NCI-H2171 treated with DMSO at 0.1 percent for 48 hours (cell line): ENCODE results near the gene G3BP2.
"Not testable (repeated sequence)": the region's sequence is repeated elsewhere in the genome, so short reads cannot be mapped to it uniquely, and the experiment has no call there.

Experiments used
- DNase-seq: peaks from one replicate; lab custom pipeline; 2025; lab: John Stamatoyannopoulos, UW

Gene G3BP2

GRCh38 chr4:75683482-75684155 lies 10.4 kb upstream of the G3BP2 start:
- no peak for DNase-seq

- no peak for DNase-seq
Measured at GRCh38 chr4:75679876-75680575, 6.8 kb upstream of the G3BP2 start.

GRCh38 chr4:75678965-75679364 lies 5.8 kb upstream of the G3BP2 start:
- DNase-seq, result no peak

- DNase-seq, result no peak
Measured at GRCh38 chr4:75678473-75678872, 5.3 kb upstream of the G3BP2 start.

DNA sequence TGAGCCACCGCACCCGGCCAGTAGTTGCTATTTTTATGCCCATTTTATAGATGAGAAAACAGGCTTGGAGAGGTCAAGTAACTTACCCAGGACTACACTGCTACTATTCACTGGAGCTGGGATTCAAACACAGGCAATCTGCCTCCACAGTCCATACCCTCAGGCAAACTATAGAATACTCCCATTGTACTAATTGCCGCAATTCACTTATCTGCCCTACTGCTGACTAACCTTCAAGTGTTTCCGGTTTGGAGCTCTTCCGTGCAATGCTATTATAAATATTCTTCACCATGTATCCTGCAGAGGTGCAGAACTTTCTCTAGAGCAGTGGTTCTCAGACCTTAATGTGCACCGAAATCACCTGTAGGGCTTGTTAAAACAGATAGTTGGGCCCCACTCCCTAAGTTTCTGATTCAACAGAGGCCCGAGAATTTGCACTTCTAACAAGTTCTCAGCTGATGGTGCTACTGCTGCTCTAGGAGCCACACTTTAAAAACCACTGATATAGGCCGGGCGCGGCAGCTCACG lies 1.9 kb upstream of the G3BP2 start:
- DNase-seq, result no peak

- DNase-seq, result no peak
Measured at GRCh38 chr4:75673959-75674328, 733 bp upstream of the G3BP2 start.

DNA sequence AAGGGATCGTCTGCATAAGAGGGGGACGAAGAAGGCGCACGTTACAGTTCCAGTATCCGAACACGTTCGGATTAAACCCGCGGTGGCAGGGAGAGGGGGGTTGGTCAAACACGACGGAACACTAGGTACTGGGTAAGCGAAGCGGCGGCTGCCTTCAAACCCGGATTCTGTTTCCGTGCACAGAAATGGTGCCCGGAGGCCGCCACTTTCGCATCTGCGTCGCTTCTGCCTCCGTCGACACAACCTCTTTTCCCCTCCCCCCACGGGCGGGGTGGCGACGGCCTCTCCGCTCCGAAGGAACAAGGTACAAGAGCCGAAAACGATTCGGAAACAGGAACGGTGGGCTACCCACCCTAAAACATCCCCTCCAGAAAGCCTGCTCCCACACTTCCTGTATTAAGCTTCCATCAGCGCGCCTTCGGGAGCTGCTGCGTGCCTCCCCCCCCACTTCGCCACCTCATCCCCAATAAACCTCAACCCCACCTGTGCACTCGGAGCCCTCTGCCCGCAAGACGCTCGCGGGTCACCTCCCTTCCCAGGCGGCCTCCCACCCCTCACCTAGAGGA lies 667 bp downstream of the G3BP2 start:
- peak; percentile 39 for DNase-seq

GRCh38 chr4:75671802-75672421 lies 1.3 kb downstream of the G3BP2 start:
- no peak for DNase-seq

DNA sequence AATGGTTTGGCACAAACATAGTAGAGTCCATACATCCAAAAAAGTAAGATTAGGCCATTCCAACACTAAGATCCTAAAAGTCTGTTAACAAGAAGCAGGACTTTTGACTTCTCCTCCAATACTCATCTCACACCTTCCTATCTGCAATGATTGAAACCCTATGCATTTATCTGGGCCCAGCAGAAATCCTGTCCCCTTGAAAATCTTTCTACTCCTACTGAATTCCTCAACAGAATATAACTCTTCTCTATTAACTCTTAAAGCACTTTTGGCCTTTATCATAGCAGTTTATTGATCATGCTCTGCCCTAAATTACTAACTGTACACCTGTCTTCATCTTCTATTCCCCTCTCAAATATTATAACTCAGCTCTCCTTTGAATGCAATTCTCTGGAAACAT lies 4.6 kb downstream of the G3BP2 start:
- DNase-seq, result no peak

DNA sequence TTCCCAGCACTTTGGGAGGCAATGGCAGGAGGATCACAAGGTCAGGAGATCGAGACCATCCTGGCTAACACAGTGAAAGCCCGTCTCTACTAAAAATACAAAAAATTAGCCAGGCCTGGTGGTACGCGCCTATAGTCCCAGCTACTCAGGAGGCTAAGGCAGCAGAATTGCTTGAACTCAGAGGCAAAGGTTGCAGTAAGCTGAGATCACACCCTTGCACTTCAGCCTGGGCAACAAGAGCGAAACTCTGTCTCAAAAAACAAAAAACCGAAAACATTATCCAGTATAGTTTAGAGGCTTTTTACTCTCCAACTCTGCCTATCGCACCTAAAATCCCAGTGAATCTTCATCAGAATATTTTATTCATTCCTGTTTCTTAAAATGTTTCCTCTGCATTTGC lies 5.6 kb downstream of the G3BP2 start:
- DNase-seq, result not testable (repeated sequence)

DNA sequence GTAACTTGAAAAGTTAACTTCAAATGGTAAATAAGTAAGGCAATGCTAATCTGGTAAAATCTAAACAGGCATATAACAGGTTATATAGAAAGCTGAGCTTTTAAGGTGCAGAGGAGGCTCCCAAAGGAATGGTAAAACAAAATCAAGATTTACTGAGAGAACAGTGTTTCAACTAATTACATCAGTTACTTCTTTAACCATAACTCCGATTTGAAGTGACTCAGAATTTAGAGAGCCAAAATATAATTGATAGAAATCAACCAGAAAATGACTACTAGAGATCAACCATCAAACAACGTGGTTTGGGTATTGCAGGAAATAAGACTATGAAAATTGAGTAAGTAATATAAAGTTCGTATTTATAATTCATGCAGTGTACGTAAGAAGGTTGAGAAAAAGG lies 6.9 kb downstream of the G3BP2 start:
- DNase-seq, result no peak

DNA sequence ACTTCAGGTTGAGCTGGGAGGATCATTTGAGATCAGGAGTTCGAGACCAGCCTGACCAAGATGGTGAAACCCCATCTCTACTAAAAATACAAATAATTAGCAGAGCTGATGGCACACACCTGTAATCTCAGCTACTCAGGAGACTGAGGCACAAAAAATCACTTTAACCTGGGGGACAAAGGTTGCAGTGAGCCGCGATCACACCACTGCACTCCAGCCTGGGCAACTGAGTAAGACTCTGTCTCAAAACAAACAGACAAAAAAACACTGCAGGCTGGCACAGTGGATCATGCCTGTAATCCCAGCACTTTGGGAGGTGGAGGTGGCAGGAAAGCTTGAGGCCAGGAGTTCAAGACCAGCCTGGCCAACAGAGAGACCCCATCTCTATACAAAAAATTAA lies 8.6 kb downstream of the G3BP2 start:
- DNase-seq, result not testable (repeated sequence)

- no peak for DNase-seq
Measured at GRCh38 chr4:75662626-75663025, 10.6 kb downstream of the G3BP2 start.

- no peak for DNase-seq
Measured at GRCh38 chr4:75660491-75660890, 12.7 kb downstream of the G3BP2 start.

DNA sequence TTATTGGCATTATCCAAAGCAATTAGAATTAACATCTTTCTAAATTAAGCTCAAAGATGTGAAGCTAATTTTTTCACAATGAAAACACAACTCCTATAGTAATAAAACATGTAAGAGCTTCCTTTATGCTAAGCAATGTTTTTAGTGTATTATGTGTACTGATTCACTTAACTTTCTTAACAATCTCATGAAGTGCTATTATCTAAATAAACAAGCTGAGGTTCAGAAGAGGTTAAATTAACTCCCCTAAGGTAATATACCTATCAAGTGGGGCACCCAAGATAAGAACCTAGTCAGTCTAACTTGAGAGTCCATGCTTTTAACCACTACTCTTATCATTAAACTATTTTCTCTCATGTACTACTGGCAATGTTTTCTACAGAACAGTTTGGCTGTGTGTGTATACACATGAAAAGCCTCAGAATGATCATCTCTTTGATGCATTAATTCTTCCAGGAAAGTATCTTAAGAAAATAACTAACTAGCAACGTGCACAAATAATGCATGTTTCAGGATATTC lies 13.6 kb downstream of the G3BP2 start:
- no peak for DNase-seq

DNA sequence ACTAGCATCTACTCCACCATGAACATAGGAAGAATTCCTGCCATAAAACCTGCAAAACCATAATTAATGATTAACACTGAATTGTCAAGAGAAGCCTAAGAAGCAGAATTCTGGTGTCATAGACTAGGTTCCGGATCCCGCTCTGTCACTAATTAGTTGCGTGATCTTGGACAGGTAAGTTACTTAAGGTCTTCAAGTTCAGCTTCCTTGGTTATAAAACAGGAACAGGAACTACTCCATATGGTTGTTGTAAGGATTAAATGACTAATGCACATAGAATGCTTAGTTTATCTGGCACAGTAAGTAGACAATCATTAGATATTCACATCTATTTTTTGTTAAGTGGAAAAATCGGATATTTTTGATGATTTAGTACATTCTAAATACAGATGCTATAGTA lies 14.3 kb downstream of the G3BP2 start:
- DNase-seq, result no peak

GRCh38 chr4:75655562-75655961 lies 17.6 kb downstream of the G3BP2 start:
- no peak for DNase-seq

DNA sequence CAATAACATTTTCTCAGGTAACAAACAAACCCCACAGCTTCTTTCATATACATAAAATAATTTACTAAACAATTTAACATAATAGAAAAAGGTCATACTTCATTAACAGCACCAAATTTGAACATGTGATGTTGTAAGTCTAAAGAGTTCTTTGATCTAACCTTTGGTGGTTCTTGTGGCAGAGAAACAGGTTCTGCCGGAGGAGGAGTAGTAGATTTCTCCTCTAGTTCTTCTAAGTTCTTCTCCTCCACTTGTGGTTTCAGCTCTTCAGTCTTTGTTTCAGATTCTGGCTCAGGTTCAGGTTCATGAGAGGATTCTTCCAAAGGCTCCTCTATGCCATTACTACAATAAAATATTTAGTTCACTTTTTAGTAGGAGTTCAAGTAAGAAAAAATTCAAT lies 18.3 kb downstream of the G3BP2 start:
- no peak for DNase-seq

- DNase-seq, result no peak
Measured at GRCh38 chr4:75653845-75654503, 19.2 kb downstream of the G3BP2 start.

DNA sequence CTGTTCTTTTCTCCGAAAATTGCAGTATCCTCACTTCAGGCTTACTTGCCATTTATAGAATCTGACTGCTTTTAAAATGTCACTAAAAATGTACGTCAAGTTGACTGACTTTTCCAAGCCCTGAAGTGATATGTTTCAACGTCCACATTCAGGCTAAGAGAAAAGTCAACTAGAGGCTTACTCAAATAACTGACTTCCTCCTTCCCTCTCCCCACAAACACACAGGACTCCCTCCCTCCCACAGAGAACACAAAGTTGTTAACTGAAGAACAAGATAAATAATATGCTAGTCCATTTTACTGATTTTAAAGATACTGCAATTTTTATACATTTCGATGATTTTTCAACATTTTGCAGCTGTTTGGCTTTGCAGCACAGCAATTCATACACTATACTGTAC lies 29.1 kb downstream of the G3BP2 start:
- no peak for DNase-seq

- DNase-seq, result no peak
Measured at GRCh38 chr4:75643651-75644050, 29.6 kb downstream of the G3BP2 start.

DNA sequence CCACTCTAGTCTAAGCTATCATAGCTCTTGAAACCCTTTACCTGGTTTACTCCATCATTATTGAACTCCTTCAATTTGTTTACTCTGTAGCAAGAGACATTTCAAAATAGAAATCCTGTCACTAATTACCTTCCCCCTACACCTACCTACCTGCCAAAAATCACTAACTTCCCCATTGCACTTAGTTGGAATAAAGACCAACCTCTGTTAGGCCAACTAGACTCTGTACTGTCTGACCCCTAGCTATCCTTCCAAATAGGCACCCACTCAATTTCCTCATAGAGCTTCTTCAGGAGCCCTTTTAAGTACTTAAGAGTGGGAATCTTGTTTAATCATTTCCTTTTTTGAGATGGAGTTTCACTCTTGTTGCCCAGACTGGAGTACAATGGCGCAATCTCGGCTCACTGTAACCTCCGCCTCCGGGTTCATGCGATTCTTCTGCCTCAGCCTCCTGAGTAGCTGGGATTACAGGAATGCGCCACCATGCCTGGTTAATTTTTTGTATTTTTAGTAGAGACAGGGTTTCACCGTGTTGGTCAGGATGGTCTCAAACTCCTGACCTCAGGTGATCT lies 34.0 kb downstream of the G3BP2 start:
- no peak for DNase-seq
